CD4-positive, alpha-beta T cell (primary cell): ENCODE data around the gene PCCA. TPM values are rescaled to one million over a fixed set of nuclear protein-coding genes. Genes with fewer than 3 reads are reported as not detected.

Experiments used
- ATAC-seq: fragments of 200-7000 bp; cut with Tn5 transposase; one replicate; pipeline ENCODE4 v1.10.0; 2022; ENCODE audit warnings: mild to moderate bottlenecking; ENCODE audit not compliant: poor library complexity
- CTCF ChIA-PET: fragments of 350-600 bp; sonication (Branson Sonifier 250); formaldehyde crosslinking; loops from one replicate; lab custom pipeline; 2021; ENCODE audit warnings: antibody characterized with exemption, inconsistent platforms; lab: Charles Lee
- POLR2A ChIA-PET: fragments of 350-600 bp; sonication (Branson Sonifier 250); formaldehyde crosslinking; loops from one replicate; lab custom pipeline; 2021; ENCODE audit warnings: antibody characterized with exemption, inconsistent platforms; lab: Charles Lee
- DNase-seq, 14 experiments: peaks; one replicate each; pipeline ENCODE4 v3.0.0-alpha.2; 2013 to 2020; ENCODE audit warnings: mixed read lengths in 2 of 14
- H3K27ac ChIP-seq, 2 donors: one replicate each; pipeline versions ENCODE4 v1.5.1 to v1.7.0; 2013; ENCODE audit warnings: low read length in 2 of 2, low read depth in 1 of 2, mild to moderate bottlenecking in 1 of 2
- H3K27me3 ChIP-seq, 2 experiments: 1 replicate in 1 of 2; 2 replicates in 1 of 2; pipeline versions ENCODE4 v1.6.1 to v1.7.0; 2013; ENCODE audit warnings: low read length in 2 of 2, control low read depth in 1 of 2, mild to moderate bottlenecking in 1 of 2, moderate library complexity in 1 of 2; ENCODE audit not compliant: insufficient read depth in 2 of 2, control insufficient read depth in 1 of 2
- H3K36me3 ChIP-seq: one replicate; pipeline ENCODE4 v1.6.1; 2013; ENCODE audit warnings: low read length, control low read depth; ENCODE audit not compliant: insufficient read depth
- H3K4me1 ChIP-seq: one replicate; pipeline ENCODE4 v1.6.1; 2013; ENCODE audit warnings: low read length, control low read depth; ENCODE audit not compliant: insufficient read depth
- H3K4me3 ChIP-seq: one replicate; pipeline ENCODE4 v1.5.1; 2013; ENCODE audit warnings: mild to moderate bottlenecking, low read length, moderate library complexity
- H3K9me3 ChIP-seq, 2 experiments: 1 replicate in 1 of 2; 2 replicates in 1 of 2; pipeline versions ENCODE4 v1.6.1 to v1.7.0; 2013; ENCODE audit warnings: low read length in 2 of 2, mild to moderate bottlenecking in 2 of 2, control low read depth in 1 of 2, moderate library complexity in 1 of 2; ENCODE audit not compliant: control insufficient read depth in 1 of 2, insufficient read depth in 1 of 2
- H3K27ac Mint-ChIP-seq: one replicate; pipeline ENCODE4 v1.8.0; 2020; ENCODE audit warnings: mixed read lengths
- H3K27me3 Mint-ChIP-seq: one replicate; pipeline ENCODE4 v1.8.0; 2021; ENCODE audit warnings: mixed read lengths
- H3K36me3 Mint-ChIP-seq: one replicate; pipeline ENCODE4 v1.8.0; 2021; ENCODE audit warnings: low read depth, mixed read lengths
- H3K4me1 Mint-ChIP-seq: one replicate; pipeline ENCODE4 v1.8.0; 2021; ENCODE audit warnings: low read depth, mixed read lengths
- H3K4me3 Mint-ChIP-seq: one replicate; pipeline ENCODE4 v1.8.0; 2020; ENCODE audit warnings: mild to moderate bottlenecking, mixed read lengths
- H3K9me3 Mint-ChIP-seq: one replicate; pipeline ENCODE4 v1.8.0; 2020; ENCODE audit warnings: mixed read lengths
- intact Hi-C, 2 experiments: fragments of 100-400 bp; cut with DNase I in 1 of 2; cut with micrococcal nuclease in 1 of 2; formaldehyde crosslinking; loops; one replicate each; pipeline versions ENCODE4 v1.15.1 to v1.9.0; 2023 to 2025; cut with DNase I, micrococcal nuclease
- total RNA-seq, 174 experiments: library from RNA in 2 of 174; stranded (reverse) in 2 of 174; gene quantifications; one replicate each; pipeline ENCODE4 v1.2.3 and lab custom pipeline; 2021 to 2026
- TF ChIP-seq, protein P1 (sequence below): fragments of 200-600 bp; IDR thresholded peaks from one replicate; pipeline ENCODE4 v1.8.0; 2022; ENCODE audit warnings: antibody characterized with exemption, mild to moderate bottlenecking

The PCCA gene
- total RNA-seq, 2 experiments from 2014 or later: 4.7 to 5.2 TPM

DNA sequence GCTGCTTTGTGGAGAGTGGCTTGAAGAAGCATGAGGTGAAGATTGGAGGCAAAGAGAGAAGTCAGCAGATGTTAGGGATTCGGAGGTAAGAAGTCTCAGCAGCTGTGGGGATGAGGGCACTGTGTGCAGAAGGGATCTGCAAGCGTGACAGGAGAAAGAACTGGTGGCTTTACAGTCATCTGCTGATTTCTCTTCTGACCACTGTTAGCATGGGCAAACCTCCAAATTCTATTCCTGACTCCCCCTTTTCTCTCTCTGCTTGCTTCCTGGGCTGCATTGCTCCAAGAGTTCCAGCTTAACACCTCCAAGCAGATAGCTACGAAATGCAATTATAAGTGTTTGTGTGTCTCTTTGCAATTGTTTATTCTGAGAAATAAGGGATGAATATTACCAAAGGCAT, 340.1 kb downstream of the PCCA start:
- no peaks in the 10 kb centered on the region for H3K27me3 Mint-ChIP-seq
- intact Hi-C loops: no loop called here
- TF ChIP-seq, protein P1, sequence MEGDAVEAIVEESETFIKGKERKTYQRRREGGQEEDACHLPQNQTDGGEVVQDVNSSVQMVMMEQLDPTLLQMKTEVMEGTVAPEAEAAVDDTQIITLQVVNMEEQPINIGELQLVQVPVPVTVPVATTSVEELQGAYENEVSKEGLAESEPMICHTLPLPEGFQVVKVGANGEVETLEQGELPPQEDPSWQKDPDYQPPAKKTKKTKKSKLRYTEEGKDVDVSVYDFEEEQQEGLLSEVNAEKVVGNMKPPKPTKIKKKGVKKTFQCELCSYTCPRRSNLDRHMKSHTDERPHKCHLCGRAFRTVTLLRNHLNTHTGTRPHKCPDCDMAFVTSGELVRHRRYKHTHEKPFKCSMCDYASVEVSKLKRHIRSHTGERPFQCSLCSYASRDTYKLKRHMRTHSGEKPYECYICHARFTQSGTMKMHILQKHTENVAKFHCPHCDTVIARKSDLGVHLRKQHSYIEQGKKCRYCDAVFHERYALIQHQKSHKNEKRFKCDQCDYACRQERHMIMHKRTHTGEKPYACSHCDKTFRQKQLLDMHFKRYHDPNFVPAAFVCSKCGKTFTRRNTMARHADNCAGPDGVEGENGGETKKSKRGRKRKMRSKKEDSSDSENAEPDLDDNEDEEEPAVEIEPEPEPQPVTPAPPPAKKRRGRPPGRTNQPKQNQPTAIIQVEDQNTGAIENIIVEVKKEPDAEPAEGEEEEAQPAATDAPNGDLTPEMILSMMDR: no peak
- no peaks in the 10 kb centered on the region for H3K9me3 ChIP-seq
- DNase-seq: no peak
- H3K4me3 Mint-ChIP-seq: no peak overlapping the region
- CTCF ChIA-PET: no interaction called here
- no peaks in the 10 kb centered on the region for H3K36me3 ChIP-seq
- H3K27ac ChIP-seq: no peak overlapping the region
- H3K4me1 Mint-ChIP-seq: no peaks in the 10 kb centered on the region
- POLR2A ChIA-PET: no interaction called here
- peaks cover 7% of the 10 kb centered on the region for H3K9me3 Mint-ChIP-seq
- peaks cover 52% of the 10 kb centered on the region for H3K36me3 Mint-ChIP-seq
- H3K27me3 ChIP-seq: no peaks in the 10 kb centered on the region
- no peak overlapping the region for H3K27ac Mint-ChIP-seq
- H3K4me3 ChIP-seq: no peak overlapping the region
- H3K4me1 ChIP-seq: no peaks in the 10 kb centered on the region
- ATAC-seq: no peak

DNA sequence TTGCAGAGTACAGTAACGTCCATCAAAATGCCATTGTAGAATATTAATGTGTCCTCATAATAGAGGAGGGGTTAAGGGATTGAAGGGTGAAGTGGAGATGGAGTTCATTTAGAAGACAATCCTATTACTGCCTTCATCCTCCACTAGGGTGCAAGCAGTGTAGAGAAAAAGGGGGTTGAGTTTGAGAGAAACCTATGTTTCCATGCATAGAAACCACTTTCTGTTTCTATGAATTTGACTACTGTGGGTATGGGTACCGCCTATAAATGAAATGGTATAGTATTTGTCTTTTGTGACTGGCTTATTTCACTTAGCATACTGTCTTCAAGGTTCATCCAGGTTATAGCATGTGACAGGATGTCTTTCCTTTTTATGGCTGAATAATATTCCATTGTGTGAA, 343.7 kb downstream of the PCCA start:
- Histone ChIP-seq H3K27ac (no peak overlapping the region), H3K27me3 (no peaks in the 10 kb centered on the region), H3K36me3 (no peaks in the 10 kb centered on the region), H3K4me3 (no peak overlapping the region), H3K9me3 (no peaks in the 10 kb centered on the region), H3K4me1 (no peaks in the 10 kb centered on the region)
- TF ChIP-seq, protein P1: no peak
- CTCF ChIA-PET: no interaction called here
- intact Hi-C loops: no loop called here
- Mint-ChIP-seq H3K36me3 (peaks cover 35% of the 10 kb centered on the region), H3K4me3 (no peak overlapping the region), H3K9me3 (peaks cover 7% of the 10 kb centered on the region), H3K4me1 (no peaks in the 10 kb centered on the region), H3K27ac (no peak overlapping the region), H3K27me3 (no peaks in the 10 kb centered on the region)
- ATAC-seq (no peak), DNase-seq (no peak)
- POLR2A ChIA-PET: no interaction called here

DNA sequence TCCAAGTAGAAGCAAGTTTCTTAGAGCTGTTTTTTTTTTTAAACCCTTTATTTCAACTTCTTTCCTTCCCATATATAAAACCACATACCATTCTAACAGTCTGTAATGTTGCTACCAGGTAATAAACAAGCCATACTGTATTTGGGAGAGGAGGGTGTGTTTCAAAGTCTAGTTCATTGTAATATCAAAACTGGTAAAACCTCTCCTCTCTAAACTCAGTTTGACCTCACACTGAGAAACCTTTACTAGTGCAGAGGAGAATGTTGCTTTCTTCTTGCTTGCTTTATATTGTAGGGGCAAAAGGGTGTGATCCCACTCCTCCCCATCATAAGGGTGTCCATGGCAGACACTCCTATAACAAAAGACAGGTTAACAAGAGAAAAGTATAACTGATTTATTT, 344.6 kb downstream of the PCCA start:
- ChIA-PET POLR2A (no interaction called here), CTCF (no interaction called here)
- intact Hi-C loops: no loop called here
- ATAC-seq (no peak), DNase-seq (no peak)
- Histone ChIP-seq H3K36me3 (no peaks in the 10 kb centered on the region), H3K4me3 (no peak overlapping the region), H3K27ac (no peak overlapping the region), H3K4me1 (no peaks in the 10 kb centered on the region), H3K9me3 (no peaks in the 10 kb centered on the region), H3K27me3 (no peaks in the 10 kb centered on the region)
- no peak overlapping the region for H3K4me3 Mint-ChIP-seq
- H3K4me1 Mint-ChIP-seq: no peaks in the 10 kb centered on the region
- no peak overlapping the region for H3K27ac Mint-ChIP-seq
- H3K27me3 Mint-ChIP-seq: no peaks in the 10 kb centered on the region
- H3K9me3 Mint-ChIP-seq: peaks cover 7% of the 10 kb centered on the region
- peaks cover 29% of the 10 kb centered on the region for H3K36me3 Mint-ChIP-seq
- TF ChIP-seq, protein P1: no peak
